HG03378 (cell line): ENCODE data around the gene UBE2L3.
"Not testable (repeated sequence)": the region's sequence is repeated elsewhere in the genome, so short reads cannot be mapped to it uniquely, and the experiment has no call there.

Experiments used
- ATAC-seq: cut with Tn5 transposase; IDR thresholded peaks from one replicate; pipeline ENCODE4 v1.9.1; 2021; ENCODE audit warnings: mild to moderate bottlenecking, moderate library complexity; ENCODE audit not compliant: unreplicated experiment

UBE2L3 gene

GRCh38 chr22:21567456-21568346 is at the start of gene UBE2L3:
Gene UBE2L3, plus strand, starts transcription at chr22:21567714. Its CDS starts 31 bp downstream, at chr22:21567745.
- ATAC-seq: no peak

- ATAC-seq: not testable (repeated sequence)
Measured at GRCh38 chr22:21526705-21527500, 40.6 kb upstream of the UBE2L3 start.

GRCh38 chr22:21531525-21531924 is 36.0 kb upstream of the UBE2L3 start:
- not testable (repeated sequence) for ATAC-seq

GRCh38 chr22:21532863-21533648 is 34.5 kb upstream of the UBE2L3 start:
- ATAC-seq: not testable (repeated sequence)

- not testable (repeated sequence) for ATAC-seq
Measured at GRCh38 chr22:21539862-21540261, 27.7 kb upstream of the UBE2L3 start.

- ATAC-seq: not testable (repeated sequence)
Measured at GRCh38 chr22:21544432-21545322, 22.8 kb upstream of the UBE2L3 start.

GRCh38 chr22:21549558-21549957 is 18.0 kb upstream of the UBE2L3 start:
- ATAC-seq: not testable (repeated sequence)

GRCh38 chr22:21550008-21550677 is 17.4 kb upstream of the UBE2L3 start:
- ATAC-seq: not testable (repeated sequence)

- not testable (repeated sequence) for ATAC-seq
Measured at GRCh38 chr22:21550678-21551047, 16.9 kb upstream of the UBE2L3 start.

- ATAC-seq: not testable (repeated sequence)
Measured at GRCh38 chr22:21551361-21551760, 16.2 kb upstream of the UBE2L3 start, which contains the start of gene RIMBP3C. Gene RIMBP3C, minus strand, starts transcription at chr22:21551461. Its CDS starts 485 bp downstream, at chr22:21550976.

- ATAC-seq: not testable (repeated sequence)
Measured at GRCh38 chr22:21559345-21560125, 8.0 kb upstream of the UBE2L3 start.

GRCh38 chr22:21560657-21561056 is 6.9 kb upstream of the UBE2L3 start:
- ATAC-seq: not testable (repeated sequence)

GRCh38 chr22:21563912-21564311 is 3.6 kb upstream of the UBE2L3 start:
- no peak for ATAC-seq

GRCh38 chr22:21564411-21564810 is 3.1 kb upstream of the UBE2L3 start:
- no peak for ATAC-seq

- ATAC-seq: no peak
Measured at GRCh38 chr22:21568347-21569075, 997 bp downstream of the UBE2L3 start.

GRCh38 chr22:21569076-21569427 is 1.5 kb downstream of the UBE2L3 start:
- not testable (repeated sequence) for ATAC-seq

GRCh38 chr22:21569459-21570170 is 2.1 kb downstream of the UBE2L3 start:
- no peak for ATAC-seq
